ENCODE results near the gene ACVR1. TPM values are rescaled to one million over a fixed set of nuclear protein-coding genes. Genes with fewer than 3 reads are reported as not detected.

Gene ACVR1
- total RNA-seq, 1 donor from 2014 or later = 5.5 TPM

DNA sequence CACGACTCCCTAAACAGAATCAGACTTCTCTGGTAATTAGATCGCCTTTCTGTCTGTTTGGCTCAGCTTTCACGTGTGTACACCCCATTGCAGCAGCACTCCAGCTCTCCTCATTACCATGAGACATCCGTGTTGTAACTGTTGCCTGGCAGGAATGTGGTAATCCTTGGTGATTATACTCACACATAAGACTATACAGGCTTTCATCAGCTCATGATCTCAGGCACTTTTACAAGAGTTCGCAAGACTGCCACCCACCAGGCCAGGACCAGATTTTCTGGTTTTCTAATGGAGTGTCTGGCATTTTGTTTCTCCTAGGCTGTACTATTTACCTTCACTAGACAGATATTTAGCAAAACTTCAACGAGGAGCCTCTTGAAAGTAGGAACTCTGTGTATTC, 50.2 kb downstream of the ACVR1 start:
- no peak for TF ChIP-seq CTCF (conservative IDR thresholded peaks at IDR 0.05; ENCODE audit: low read depth, low read length)
- no peak for DNase-seq (ENCODE audit: low read depth)
- H3K4me3 ChIP-seq (ENCODE audit: low read depth, low read length) = no peak overlapping the region

- H3K4me3 ChIP-seq (ENCODE audit: low read depth, low read length) = no peak overlapping the region
- no peak for TF ChIP-seq CTCF (conservative IDR thresholded peaks at IDR 0.05; ENCODE audit: low read depth, low read length)
- DNase-seq (ENCODE audit: low read depth) = no peak
These were observed 53.1 kb downstream of the ACVR1 start for GRCh38 chr2:157822993-157823392.

DNA sequence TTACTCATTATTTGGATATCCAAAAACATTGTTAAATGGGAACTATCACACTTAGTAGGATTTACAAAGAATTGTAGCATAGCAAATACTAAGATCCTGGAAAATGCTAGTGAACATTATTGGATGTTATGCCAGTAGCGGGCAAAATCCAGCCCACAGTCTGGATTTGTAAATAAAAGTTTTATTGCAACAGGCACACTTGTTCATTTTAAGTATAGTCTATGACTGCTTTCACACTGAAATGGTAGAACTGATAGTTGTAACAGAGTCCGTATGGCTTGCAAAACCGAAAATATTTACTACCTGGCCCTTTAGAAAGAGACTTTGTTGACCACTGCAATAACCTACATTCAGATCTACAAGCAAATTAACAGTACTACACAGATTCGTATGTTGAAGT, 53.6 kb downstream of the ACVR1 start:
- no peak for DNase-seq (ENCODE audit: low read depth)
- no peak for TF ChIP-seq CTCF (conservative IDR thresholded peaks at IDR 0.05; ENCODE audit: low read depth, low read length)
- H3K4me3 ChIP-seq (ENCODE audit: low read depth, low read length) = no peak overlapping the region

DNA sequence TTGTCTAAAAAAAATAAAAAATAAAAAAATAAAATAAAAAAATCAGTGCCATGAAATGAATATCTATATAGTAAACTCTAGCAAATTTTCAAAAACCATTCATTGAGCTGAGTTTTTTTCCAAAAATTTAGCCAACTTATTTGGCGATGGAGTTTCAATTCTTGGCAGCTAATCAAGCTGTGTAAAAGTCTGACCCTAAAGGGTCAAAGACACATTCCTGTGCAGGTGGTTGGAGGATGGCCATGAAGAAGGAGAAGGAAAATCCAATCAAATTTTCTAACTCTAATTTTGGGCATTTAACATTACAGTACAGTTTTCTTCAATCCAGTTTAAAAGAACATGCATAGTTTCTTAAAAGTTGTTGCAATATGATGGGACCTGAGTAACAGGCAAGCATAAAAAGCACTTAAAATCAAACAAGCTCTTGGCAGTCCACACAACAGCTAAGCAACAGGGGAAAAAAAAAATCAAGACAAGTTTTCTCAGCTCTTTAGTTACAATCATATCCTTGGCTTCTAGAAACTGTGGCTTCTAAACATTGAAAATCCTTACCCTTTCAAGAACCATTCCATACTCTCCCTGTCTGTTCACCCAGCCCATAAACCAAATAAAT, 54.5 kb downstream of the ACVR1 start:
- no peak for DNase-seq (ENCODE audit: low read depth)
- no peak overlapping the region for H3K4me3 ChIP-seq (ENCODE audit: low read depth, low read length)
- TF ChIP-seq CTCF (conservative IDR thresholded peaks at IDR 0.05; ENCODE audit: low read depth, low read length) = no peak

- no peak for DNase-seq (ENCODE audit: low read depth)
- no peak for TF ChIP-seq CTCF (conservative IDR thresholded peaks at IDR 0.05; ENCODE audit: low read depth, low read length)
- no peak overlapping the region for H3K4me3 ChIP-seq (ENCODE audit: low read depth, low read length)
These were observed 55.9 kb downstream of the ACVR1 start for GRCh38 chr2:157820193-157820592.

- no peak overlapping the region for H3K4me3 ChIP-seq (ENCODE audit: low read depth, low read length)
- TF ChIP-seq CTCF (conservative IDR thresholded peaks at IDR 0.05; ENCODE audit: low read depth, low read length) = no peak
- DNase-seq (ENCODE audit: low read depth) = no peak
These were observed 56.4 kb downstream of the ACVR1 start for GRCh38 chr2:157819761-157820160.

GRCh38 chr2:157818227-157818626, 57.9 kb downstream of the ACVR1 start:
- DNase-seq (ENCODE audit: low read depth) = no peak
- no peak for TF ChIP-seq CTCF (conservative IDR thresholded peaks at IDR 0.05; ENCODE audit: low read depth, low read length)

More at GRCh38 chr2:157818227-157818626, 57.9 kb downstream of the ACVR1 start:
- no peak overlapping the region for H3K4me3 ChIP-seq (ENCODE audit: low read depth, low read length)

All from epithelial cell of proximal tubule (primary cell).